ENCODE measurements around the gene CPEB4. TPM values are rescaled to one million over a fixed set of nuclear protein-coding genes. Genes with fewer than 3 reads are reported as not detected.

The CPEB4 gene
- total RNA-seq, 2 donors from 2014 or later: 54.7 to 65.6 TPM

GRCh38 chr5:173903396-173904140, 15.4 kb downstream of the CPEB4 start:
- Histone ChIP-seq H3K4me1 (ENCODE audit: control insufficient read depth in 1 of 2, low read depth in 2 of 2) (peaks cover 41 to 53% of the 10 kb centered on the region in 2 donors), H3K27ac (peak overlapping the region; percentile 33 to 65), H3K36me3 (no peaks in the 10 kb centered on the region), H3K9me3 (no peaks in the 10 kb centered on the region), H3K27me3 (replicated peaks; ENCODE audit: insufficient read depth) (no peaks in the 10 kb centered on the region), H3K4me3 (no peak overlapping the region)
- DNase-seq (ENCODE audit: low spot score) (no peak), ATAC-seq (ENCODE audit: insufficient number of reproducible peaks, low FRiP score, low read depth) (no peak)
- TF ChIP-seq CTCF (IDR thresholded peaks at IDR 0.05): no peak

GRCh38 chr5:173904151-173904550, 16.0 kb downstream of the CPEB4 start:
- TF ChIP-seq CTCF (IDR thresholded peaks at IDR 0.05): no peak
- Histone ChIP-seq H3K27me3 (replicated peaks; ENCODE audit: insufficient read depth) (no peaks in the 10 kb centered on the region), H3K9me3 (no peaks in the 10 kb centered on the region), H3K4me1 (ENCODE audit: control insufficient read depth in 1 of 2, low read depth in 2 of 2) (peaks cover 46 to 57% of the 10 kb centered on the region in 2 donors), H3K4me3 (no peak overlapping the region), H3K36me3 (no peaks in the 10 kb centered on the region), H3K27ac (no peak overlapping the region)
- no peak for ATAC-seq (ENCODE audit: insufficient number of reproducible peaks, low FRiP score, low read depth)
- DNase-seq (ENCODE audit: low spot score): no peak

GRCh38 chr5:173907284-173907683, 19.1 kb downstream of the CPEB4 start:
- Histone ChIP-seq H3K4me3 (no peak overlapping the region), H3K9me3 (no peaks in the 10 kb centered on the region), H3K27me3 (replicated peaks; ENCODE audit: insufficient read depth) (no peaks in the 10 kb centered on the region), H3K4me1 (ENCODE audit: control insufficient read depth in 1 of 2, low read depth in 2 of 2) (peaks cover 39 to 66% of the 10 kb centered on the region in 2 donors), H3K36me3 (peaks cover 9% of the 10 kb centered on the region), H3K27ac (peak overlapping the region in 1 of 2 donors; percentile 10)
- DNase-seq (ENCODE audit: low spot score): no peak
- no peak for TF ChIP-seq CTCF (IDR thresholded peaks at IDR 0.05)
- no peak for ATAC-seq (ENCODE audit: insufficient number of reproducible peaks, low FRiP score, low read depth)

GRCh38 chr5:173907686-173908371, 19.7 kb downstream of the CPEB4 start:
- DNase-seq (ENCODE audit: low spot score) (no peak), ATAC-seq (ENCODE audit: insufficient number of reproducible peaks, low FRiP score, low read depth) (no peak)
- Histone ChIP-seq H3K36me3 (peaks cover 9% of the 10 kb centered on the region), H3K9me3 (no peaks in the 10 kb centered on the region), H3K27ac (peak overlapping the region in 1 of 2 donors; percentile 10), H3K4me1 (ENCODE audit: control insufficient read depth in 1 of 2, low read depth in 2 of 2) (peaks cover 38 to 60% of the 10 kb centered on the region in 2 donors), H3K4me3 (peak overlapping the region; percentile 5), H3K27me3 (replicated peaks; ENCODE audit: insufficient read depth) (no peaks in the 10 kb centered on the region)
- TF ChIP-seq CTCF (IDR thresholded peaks at IDR 0.05): no peak

GRCh38 chr5:173909199-173909598, 21.1 kb downstream of the CPEB4 start:
- Histone ChIP-seq H3K4me1 (ENCODE audit: control insufficient read depth in 1 of 2, low read depth in 2 of 2) (peaks cover 33 to 59% of the 10 kb centered on the region in 2 donors), H3K27ac (peak overlapping the region in 1 of 2 donors; percentile 10), H3K27me3 (replicated peaks; ENCODE audit: insufficient read depth) (no peaks in the 10 kb centered on the region), H3K9me3 (no peaks in the 10 kb centered on the region), H3K4me3 (no peak overlapping the region), H3K36me3 (peaks cover 9% of the 10 kb centered on the region)
- ATAC-seq (ENCODE audit: insufficient number of reproducible peaks, low FRiP score, low read depth) (no peak), DNase-seq (ENCODE audit: low spot score) (no peak)
- TF ChIP-seq CTCF (IDR thresholded peaks at IDR 0.05): no peak
